K562 (cell line): ENCODE measurements around the gene PCP2. TPM values are rescaled to one million over a fixed set of nuclear protein-coding genes. Genes with fewer than 3 reads are reported as not detected.

Source experiments
- DDX20 ChIP-seq: fragments of 450-650 bp; IDR thresholded peaks from 2 replicates; pipeline ENCODE4 v1.6.1; 2016; ENCODE audit warnings: missing genetic modification characterization, low read depth, mild to moderate bottlenecking, missing compliant biosample characterization, moderate library complexity
- HDAC2 ChIP-seq: fragments of 450-650 bp; IDR thresholded peaks from 2 replicates; pipeline ENCODE4 v1.6.1; 2016; ENCODE audit warnings: mild to moderate bottlenecking
- HOMEZ ChIP-seq: fragments of 250-450 bp; sonication (Bioruptor Pico); IDR thresholded peaks from 2 replicates; pipeline ENCODE4 v1.4.0; 2020; ENCODE audit warnings: mild to moderate bottlenecking, moderate library complexity
- MTA2 ChIP-seq: fragments of 450-650 bp; IDR thresholded peaks from 2 replicates; pipeline ENCODE4 v1.6.1; 2016; ENCODE audit warnings: low read depth
- PML ChIP-seq: IDR thresholded peaks from 2 replicates; pipeline ENCODE4 v1.6.1; 2012; ENCODE audit warnings: low read length, inconsistent platforms
- PPARD ChIP-seq: fragments of 250-450 bp; sonication (Bioruptor Pico); IDR thresholded peaks from 2 replicates; pipeline ENCODE4 v1.8.0; 2022; ENCODE audit warnings: inconsistent platforms, mild to moderate bottlenecking, moderate library complexity
- RBBP5 ChIP-seq: fragments of 200-600 bp; sonication (generic); IDR thresholded peaks from 2 replicates; pipeline ENCODE4 v1.6.1; 2012; ENCODE audit warnings: borderline replicate concordance, mild to moderate bottlenecking, low read length, control low read depth, inconsistent platforms; ENCODE audit not compliant: insufficient read depth, poor library complexity, severe bottlenecking
- polyA plus RNA-seq, 8 experiments: library from polyadenylated mRNA; depleted of rRNA in 4 of 8; stranded (reverse) in 5 of 8; unstranded in 3 of 8; fragments of >200 nt; fragmentation: Nextera tagmentation in 2 of 8; fragmentation: Illumina TruSeq in 1 of 8; extraction: Ambion mirVana in 2 of 8; extraction: Trizol in 1 of 8; gene quantifications; 2 replicates each; pipeline versions ENCODE4 v1.2.1 to v1.2.3, GENCODE V29; 2011 to 2014; ENCODE audit warnings: inconsistent platforms in 1 of 8, missing spikeins in 1 of 8
- total RNA-seq, 7 experiments: library from RNA; depleted of rRNA in 6 of 7; stranded (reverse); fragments of >200 nt in 6 of 7; fragmentation: Illumina TruSeq in 2 of 7; extraction: Trizol in 2 of 7; gene quantifications; 2 replicates each; pipeline versions ENCODE4 v1.2.1 to v1.2.3, GENCODE V29; 2011 to 2021; ENCODE audit warnings: low replicate concordance in 1 of 7
- TF ChIP-seq, protein P1 (sequence below): fragments of 250-450 bp; sonication (Bioruptor Pico); IDR thresholded peaks from 2 replicates; pipeline ENCODE4 v1.8.0; 2021; ENCODE audit warnings: moderate library complexity, mild to moderate bottlenecking, inconsistent platforms
- TF ChIP-seq, protein P2 (sequence below): sonication (generic); formaldehyde crosslinking; IDR thresholded peaks from 2 replicates; pipeline ENCODE4 v1.8.0; 2022; ENCODE audit warnings: mild to moderate bottlenecking, missing genetic modification reagents

Gene PCP2
- total and polyA plus RNA-seq, 9 of the 15 experiments (the other 6 are each of a cell fraction or from before 2014, with no cell fraction given): 0.17 to 1.3 (median 0.49) TPM; not detected in 3

DNA sequence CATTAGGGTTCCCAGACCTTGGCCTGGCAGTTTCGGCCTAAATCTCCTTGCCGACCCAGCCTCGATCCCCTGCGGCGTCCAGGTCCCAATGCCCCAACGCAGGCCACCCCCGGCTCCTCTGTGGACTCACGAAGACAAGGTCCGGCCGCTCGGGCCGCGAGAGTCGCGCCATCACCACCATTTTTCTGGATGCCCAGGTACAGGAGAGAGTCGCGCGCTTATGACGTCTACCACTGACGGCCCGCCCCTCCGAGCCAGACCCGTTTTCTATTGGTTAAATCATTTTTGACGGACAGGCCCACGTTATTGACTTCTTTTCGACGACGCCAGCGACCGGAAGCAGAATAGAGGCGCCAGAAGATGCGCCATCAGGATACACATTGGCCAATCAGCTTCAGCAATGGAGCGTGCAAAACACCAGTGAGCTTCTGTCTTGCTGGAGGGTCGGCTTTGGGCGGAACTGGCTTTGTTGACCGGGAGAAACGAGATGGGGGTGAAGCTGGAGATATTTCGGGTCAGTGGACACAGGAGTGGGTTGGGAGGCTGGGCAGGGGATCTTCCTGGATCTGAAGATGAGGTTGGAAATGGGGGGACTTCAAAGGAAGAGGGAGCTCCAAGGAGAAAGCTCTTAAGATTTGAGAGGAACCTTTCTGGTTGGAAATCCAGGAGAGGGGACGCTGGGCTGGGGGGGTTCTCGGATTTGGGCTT is 4.0 kb downstream of the PCP2 start, which contains the start of the genes PET100 and XAB2 (continued):
- TF ChIP-seq, protein P1, sequence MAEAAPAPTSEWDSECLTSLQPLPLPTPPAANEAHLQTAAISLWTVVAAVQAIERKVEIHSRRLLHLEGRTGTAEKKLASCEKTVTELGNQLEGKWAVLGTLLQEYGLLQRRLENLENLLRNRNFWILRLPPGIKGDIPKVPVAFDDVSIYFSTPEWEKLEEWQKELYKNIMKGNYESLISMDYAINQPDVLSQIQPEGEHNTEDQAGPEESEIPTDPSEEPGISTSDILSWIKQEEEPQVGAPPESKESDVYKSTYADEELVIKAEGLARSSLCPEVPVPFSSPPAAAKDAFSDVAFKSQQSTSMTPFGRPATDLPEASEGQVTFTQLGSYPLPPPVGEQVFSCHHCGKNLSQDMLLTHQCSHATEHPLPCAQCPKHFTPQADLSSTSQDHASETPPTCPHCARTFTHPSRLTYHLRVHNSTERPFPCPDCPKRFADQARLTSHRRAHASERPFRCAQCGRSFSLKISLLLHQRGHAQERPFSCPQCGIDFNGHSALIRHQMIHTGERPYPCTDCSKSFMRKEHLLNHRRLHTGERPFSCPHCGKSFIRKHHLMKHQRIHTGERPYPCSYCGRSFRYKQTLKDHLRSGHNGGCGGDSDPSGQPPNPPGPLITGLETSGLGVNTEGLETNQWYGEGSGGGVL (CRISPR knock-in tag): no peak
- TF ChIP-seq PML: peak; percentile 17; the same call in 1 of the 2 replicates
- TF ChIP-seq, protein P2, sequence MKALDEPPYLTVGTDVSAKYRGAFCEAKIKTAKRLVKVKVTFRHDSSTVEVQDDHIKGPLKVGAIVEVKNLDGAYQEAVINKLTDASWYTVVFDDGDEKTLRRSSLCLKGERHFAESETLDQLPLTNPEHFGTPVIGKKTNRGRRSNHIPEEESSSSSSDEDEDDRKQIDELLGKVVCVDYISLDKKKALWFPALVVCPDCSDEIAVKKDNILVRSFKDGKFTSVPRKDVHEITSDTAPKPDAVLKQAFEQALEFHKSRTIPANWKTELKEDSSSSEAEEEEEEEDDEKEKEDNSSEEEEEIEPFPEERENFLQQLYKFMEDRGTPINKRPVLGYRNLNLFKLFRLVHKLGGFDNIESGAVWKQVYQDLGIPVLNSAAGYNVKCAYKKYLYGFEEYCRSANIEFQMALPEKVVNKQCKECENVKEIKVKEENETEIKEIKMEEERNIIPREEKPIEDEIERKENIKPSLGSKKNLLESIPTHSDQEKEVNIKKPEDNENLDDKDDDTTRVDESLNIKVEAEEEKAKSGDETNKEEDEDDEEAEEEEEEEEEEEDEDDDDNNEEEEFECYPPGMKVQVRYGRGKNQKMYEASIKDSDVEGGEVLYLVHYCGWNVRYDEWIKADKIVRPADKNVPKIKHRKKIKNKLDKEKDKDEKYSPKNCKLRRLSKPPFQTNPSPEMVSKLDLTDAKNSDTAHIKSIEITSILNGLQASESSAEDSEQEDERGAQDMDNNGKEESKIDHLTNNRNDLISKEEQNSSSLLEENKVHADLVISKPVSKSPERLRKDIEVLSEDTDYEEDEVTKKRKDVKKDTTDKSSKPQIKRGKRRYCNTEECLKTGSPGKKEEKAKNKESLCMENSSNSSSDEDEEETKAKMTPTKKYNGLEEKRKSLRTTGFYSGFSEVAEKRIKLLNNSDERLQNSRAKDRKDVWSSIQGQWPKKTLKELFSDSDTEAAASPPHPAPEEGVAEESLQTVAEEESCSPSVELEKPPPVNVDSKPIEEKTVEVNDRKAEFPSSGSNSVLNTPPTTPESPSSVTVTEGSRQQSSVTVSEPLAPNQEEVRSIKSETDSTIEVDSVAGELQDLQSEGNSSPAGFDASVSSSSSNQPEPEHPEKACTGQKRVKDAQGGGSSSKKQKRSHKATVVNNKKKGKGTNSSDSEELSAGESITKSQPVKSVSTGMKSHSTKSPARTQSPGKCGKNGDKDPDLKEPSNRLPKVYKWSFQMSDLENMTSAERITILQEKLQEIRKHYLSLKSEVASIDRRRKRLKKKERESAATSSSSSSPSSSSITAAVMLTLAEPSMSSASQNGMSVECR (CRISPR knock-in tag): peak; percentile 62
- TF ChIP-seq HDAC2: peak; percentile 76; the same call in 1 of the 2 replicates
- no peak for TF ChIP-seq PPARD (CRISPR knock-in tag)
- TF ChIP-seq RBBP5: peak; percentile 78
- no peak for TF ChIP-seq DDX20 (tag)
- no peak for TF ChIP-seq MTA2
- no peak for TF ChIP-seq HOMEZ
